ENCODE data around the gene GPR158.
"Not testable (repeated sequence)": the region's sequence is repeated elsewhere in the genome, so short reads cannot be mapped to it uniquely, and the experiment has no call there.

Gene GPR158, protein sequence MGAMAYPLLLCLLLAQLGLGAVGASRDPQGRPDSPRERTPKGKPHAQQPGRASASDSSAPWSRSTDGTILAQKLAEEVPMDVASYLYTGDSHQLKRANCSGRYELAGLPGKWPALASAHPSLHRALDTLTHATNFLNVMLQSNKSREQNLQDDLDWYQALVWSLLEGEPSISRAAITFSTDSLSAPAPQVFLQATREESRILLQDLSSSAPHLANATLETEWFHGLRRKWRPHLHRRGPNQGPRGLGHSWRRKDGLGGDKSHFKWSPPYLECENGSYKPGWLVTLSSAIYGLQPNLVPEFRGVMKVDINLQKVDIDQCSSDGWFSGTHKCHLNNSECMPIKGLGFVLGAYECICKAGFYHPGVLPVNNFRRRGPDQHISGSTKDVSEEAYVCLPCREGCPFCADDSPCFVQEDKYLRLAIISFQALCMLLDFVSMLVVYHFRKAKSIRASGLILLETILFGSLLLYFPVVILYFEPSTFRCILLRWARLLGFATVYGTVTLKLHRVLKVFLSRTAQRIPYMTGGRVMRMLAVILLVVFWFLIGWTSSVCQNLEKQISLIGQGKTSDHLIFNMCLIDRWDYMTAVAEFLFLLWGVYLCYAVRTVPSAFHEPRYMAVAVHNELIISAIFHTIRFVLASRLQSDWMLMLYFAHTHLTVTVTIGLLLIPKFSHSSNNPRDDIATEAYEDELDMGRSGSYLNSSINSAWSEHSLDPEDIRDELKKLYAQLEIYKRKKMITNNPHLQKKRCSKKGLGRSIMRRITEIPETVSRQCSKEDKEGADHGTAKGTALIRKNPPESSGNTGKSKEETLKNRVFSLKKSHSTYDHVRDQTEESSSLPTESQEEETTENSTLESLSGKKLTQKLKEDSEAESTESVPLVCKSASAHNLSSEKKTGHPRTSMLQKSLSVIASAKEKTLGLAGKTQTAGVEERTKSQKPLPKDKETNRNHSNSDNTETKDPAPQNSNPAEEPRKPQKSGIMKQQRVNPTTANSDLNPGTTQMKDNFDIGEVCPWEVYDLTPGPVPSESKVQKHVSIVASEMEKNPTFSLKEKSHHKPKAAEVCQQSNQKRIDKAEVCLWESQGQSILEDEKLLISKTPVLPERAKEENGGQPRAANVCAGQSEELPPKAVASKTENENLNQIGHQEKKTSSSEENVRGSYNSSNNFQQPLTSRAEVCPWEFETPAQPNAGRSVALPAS (N-terminal part only)

GRCh38 chr10:25174461-25175230 lies at the start of gene GPR158:
Gene GPR158, plus strand, starts transcription at chr10:25175001. Its CDS starts 420 bp downstream, at chr10:25175421.
- DNase-seq (ENCODE audit: low spot score): peak; percentile 98

DNA sequence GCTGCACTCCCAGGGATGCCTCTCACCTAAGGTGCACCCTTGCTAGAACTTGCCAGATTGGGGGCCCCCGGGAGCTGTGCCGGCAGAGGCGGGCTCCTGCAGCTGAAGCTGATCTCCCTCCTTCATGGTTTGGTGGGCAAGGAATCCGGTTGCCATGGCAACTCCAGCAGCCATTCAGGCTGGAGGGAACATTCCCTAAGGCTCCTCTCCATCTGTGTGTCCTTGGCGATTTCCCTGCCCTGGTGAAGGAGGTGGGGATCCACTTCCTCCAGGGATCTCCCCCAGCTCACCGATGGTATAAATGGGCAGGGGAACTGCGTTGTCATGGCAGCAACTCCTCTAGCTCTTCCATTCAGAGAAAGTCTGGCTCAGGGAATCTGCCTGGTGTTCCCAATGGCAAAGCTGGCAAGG lies 49.6 kb upstream of the GPR158 start:
- peak; percentile 74 for DNase-seq (ENCODE audit: low spot score)

DNA sequence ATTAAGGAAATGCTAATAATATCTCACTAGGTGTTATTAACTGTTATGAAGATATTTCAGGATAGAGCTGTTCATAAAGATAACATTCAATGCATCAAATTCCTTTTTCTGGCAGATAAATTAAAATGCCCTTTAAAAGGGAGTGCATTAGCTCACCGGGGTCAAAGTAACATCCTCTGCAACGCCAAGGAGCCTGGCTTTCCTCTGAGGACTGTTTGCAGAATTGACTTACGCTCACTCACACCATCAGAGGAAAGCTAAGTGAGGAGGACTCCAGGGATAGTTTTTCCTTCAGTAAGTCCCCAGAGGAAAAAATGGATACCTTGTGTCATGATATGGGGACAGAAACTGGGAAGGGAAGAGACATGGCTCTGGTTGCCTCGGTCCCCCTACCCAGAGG lies 45.2 kb upstream of the GPR158 start:
- DNase-seq (ENCODE audit: low spot score): no peak

GRCh38 chr10:25130906-25131305 lies 43.9 kb upstream of the GPR158 start:
- DNase-seq (ENCODE audit: low spot score): no peak

GRCh38 chr10:25142116-25142864 lies 32.5 kb upstream of the GPR158 start:
- DNase-seq (ENCODE audit: low spot score): no peak

DNA sequence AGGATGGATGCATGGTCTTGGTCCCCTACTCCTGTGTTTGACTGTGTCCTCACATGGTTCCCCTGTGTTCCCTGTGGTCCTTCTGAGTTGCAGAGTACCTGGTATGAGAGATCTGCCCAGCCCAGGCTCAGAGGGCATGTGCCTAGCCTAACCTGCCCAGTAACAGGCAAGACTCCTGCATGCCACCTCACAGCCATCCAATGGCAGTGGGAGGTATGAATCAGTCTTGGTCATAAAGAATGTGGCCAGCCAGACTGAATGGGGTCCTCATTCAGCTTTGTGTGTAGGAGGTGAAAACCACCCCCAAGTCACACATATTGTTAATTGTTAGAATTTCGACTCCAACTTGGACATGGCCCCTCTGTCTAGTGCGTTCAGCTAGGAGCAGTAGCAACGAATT lies 17.2 kb upstream of the GPR158 start:
- DNase-seq (ENCODE audit: low spot score): no peak

- no peak for DNase-seq (ENCODE audit: low spot score)
Observed at GRCh38 chr10:25159591-25159990, 15.2 kb upstream of the GPR158 start.

GRCh38 chr10:25162391-25162790 lies 12.4 kb upstream of the GPR158 start:
- no peak for DNase-seq (ENCODE audit: low spot score)

- DNase-seq (ENCODE audit: low spot score): not testable (repeated sequence)
Observed at GRCh38 chr10:25163464-25163863, 11.3 kb upstream of the GPR158 start.

DNA sequence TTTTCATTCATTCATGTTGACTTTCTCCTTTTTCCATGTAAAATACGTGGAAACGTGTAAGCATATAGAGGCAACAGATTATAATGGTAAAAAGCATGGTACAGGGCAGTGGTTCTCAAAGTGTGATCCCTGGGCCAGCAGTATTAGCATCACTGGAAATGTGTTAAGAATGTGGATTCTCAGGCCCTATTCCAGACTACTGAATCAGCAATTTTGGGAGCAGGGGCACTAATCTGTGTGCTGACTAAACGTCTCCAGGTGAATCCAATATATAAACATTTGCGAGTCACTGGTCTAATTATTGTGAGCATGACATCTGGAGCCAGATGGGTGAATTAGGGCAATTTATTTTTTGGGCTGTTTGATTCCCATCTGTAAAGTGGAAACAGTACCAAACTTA lies 5.1 kb upstream of the GPR158 start:
- no peak for DNase-seq (ENCODE audit: low spot score)

- DNase-seq (ENCODE audit: low spot score): no peak
Observed at GRCh38 chr10:25170627-25171026, 4.2 kb upstream of the GPR158 start.

- DNase-seq (ENCODE audit: low spot score): peak; percentile 49
Observed at GRCh38 chr10:25175527-25176420, 973 bp downstream of the GPR158 start.

DNA sequence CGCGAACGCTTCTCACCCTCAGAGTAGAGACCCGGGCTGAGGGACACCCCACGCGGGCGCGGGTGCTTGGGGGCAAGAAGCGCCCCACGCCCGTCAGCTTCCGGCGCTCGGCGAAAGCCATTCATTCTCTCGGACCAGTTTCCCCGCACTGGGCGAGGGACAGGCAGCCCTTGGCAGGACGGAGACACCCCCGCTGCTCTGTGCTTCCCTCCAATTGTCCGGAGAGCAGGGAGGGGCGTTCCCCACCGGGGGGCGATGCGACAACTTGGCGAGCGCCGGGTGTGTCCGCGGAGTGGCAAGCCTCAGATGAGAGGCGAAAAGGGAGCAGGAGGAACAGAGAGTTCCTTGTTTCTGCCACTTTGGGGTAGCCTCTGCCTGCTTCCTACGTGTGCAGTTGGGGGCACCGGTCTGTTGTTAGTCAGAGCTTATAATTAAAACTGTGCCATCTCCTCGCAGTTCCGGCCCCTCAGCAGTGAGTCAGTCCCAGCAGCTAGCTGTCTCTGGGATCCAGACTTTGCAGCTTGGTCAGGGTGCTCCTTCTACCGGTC lies 1.7 kb downstream of the GPR158 start:
- DNase-seq (ENCODE audit: low spot score): peak; percentile 10

- no peak for DNase-seq (ENCODE audit: low spot score)
Observed at GRCh38 chr10:25177093-25177753, 2.4 kb downstream of the GPR158 start.

DNA sequence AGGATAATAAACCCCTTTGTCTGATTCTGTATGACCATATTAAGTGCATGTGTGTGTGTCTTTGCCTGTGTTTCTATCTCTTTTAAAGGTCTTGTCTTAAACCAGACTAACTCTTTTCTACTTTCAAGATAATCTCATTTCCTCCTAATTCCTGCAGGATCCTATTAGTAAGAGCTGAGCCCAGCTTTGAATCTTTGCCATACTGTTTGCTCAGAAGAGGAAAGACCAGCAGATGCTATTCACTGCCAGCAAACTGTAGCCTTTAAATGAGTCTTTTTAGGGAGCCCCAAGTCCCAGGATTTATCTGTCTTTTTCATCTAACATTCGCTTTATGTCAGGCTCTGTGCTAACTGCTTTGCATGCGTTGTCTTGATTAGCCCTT lies 2.9 kb downstream of the GPR158 start:
- DNase-seq (ENCODE audit: low spot score): no peak

DNA sequence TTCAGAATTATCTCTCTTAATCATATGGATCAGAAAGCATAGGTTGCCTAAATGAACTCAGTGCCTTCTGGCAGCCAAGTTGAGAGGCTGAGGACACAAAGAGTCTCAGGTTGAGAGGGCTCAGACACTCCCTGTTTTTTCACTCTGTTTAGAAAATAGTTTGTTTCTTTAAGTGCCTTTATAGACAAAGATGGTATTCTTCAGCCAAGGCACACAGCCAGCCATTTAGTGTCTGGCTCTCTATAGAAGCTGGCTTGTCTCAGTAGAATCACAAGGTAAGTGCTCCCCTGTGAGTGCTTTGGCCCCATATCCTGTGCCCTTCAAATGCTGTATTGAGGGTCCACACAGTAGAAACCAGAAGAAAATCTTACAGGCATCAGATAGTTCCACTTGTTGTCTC lies 3.6 kb downstream of the GPR158 start:
- DNase-seq (ENCODE audit: low spot score): no peak

DNA sequence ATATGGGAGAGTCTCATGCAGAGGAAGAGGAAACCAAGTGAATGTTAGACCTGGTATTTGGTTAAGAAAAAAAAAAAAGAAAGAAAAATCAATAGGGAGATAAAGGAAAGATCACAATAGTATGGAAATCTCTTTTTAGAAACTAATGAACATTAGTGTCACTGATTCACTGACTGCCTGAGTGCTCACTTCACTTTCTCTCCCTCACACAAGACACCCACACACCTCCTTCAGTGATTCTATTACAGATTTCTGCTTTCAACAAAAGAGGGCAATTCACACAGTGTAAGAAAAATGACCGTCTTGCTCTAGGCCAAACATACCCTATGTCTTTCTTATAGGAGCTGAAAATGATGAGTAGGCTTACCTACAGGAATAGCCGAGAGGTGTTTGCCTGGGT lies 6.0 kb downstream of the GPR158 start:
- DNase-seq (ENCODE audit: low spot score): no peak

DNA sequence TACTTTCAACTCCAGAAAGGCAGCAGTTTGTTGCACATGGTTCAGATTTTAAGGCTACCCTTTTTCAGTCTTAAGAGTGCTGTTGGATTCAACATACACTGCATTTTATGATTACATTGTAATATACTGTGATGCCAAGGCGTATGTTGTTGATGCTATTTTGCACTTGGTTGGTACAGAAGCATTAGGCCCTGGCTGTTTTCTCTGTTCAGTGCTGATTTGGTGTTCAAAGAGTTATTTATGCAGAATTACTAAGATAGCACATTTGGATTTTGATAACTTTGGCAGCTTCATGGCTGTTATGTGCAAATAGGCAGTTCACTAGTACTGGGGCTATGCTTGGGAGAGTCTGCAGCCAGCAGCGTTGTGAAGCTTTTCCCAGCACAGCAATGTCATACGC lies 7.8 kb downstream of the GPR158 start:
- DNase-seq (ENCODE audit: low spot score): no peak
